Activated T-cell treated with anti-CD3 and anti-CD28 coated beads, Interleukin-2, amount 50 U/mL, for 72 hours (primary cell): ENCODE results near the gene DAZAP1. TPM values are rescaled to one million over a fixed set of nuclear protein-coding genes. Genes with fewer than 3 reads are reported as not detected.

Experiments used
- ATAC-seq, 2 donors: fragments of 150-1000 bp; cut with Tn5 transposase; replicated peaks in 1 of 2; 2 replicates each; pipeline ENCODE4 v1.10.0; 2021; ENCODE audit warnings: moderate library complexity in 2 of 2, mild to moderate bottlenecking in 1 of 2
- DNase-seq, 2 donors: peaks; one replicate each; pipeline ENCODE4 v3.0.0; 2021 to 2022; ENCODE audit warnings: mixed read lengths in 1 of 2
- H3K27ac Mint-ChIP-seq: one replicate; pipeline ENCODE4 v1.8.0; 2022; ENCODE audit warnings: mild to moderate bottlenecking, moderate library complexity, mixed read lengths
- H3K27me3 Mint-ChIP-seq: one replicate; pipeline ENCODE4 v1.8.0; 2022; ENCODE audit warnings: low read depth, mixed read lengths
- H3K36me3 Mint-ChIP-seq, 2 donors: one replicate each; pipeline ENCODE4 v1.8.0; 2022; ENCODE audit warnings: mixed read lengths in 2 of 2, mild to moderate bottlenecking in 1 of 2; ENCODE audit not compliant: insufficient read depth in 2 of 2
- H3K4me1 Mint-ChIP-seq: one replicate; pipeline ENCODE4 v1.8.0; 2022; ENCODE audit warnings: low read depth, mixed read lengths
- H3K4me3 Mint-ChIP-seq, 2 donors: one replicate each; pipeline ENCODE4 v1.8.0; 2022; ENCODE audit warnings: mild to moderate bottlenecking in 2 of 2, mixed read lengths in 2 of 2, moderate library complexity in 2 of 2
- H3K9me3 Mint-ChIP-seq, 2 donors: one replicate each; pipeline ENCODE4 v1.8.0; 2022; ENCODE audit warnings: mixed read lengths in 2 of 2
- total RNA-seq, 2 donors: library from RNA; stranded (reverse); gene quantifications; one replicate each; pipeline ENCODE4 v1.2.3, GENCODE V29; 2022

DAZAP1 gene
- total RNA-seq, 2 donors from 2014 or later = 219 to 252 TPM

DNA sequence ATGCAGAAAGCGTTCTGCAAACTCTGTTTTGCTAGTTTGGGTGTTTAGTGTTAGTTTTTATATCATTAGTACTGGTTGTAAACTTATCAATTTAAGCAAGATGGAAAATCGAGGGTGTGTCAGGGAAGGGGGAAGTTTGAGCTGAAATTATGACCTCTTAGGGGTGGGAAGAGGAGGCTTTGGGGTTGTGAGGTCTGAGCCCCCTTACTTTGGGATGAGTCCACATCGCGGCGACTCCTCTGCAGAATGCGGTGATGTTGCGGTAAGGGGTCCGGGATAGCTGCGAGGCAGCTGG is 24.4 kb upstream of the DAZAP1 start:
- DNase-seq (no peak), ATAC-seq (no peak)
- peaks cover 0 to 2% of the 10 kb centered on the region in 2 donors for H3K9me3 Mint-ChIP-seq
- H3K27ac Mint-ChIP-seq = peak overlapping the region; percentile 100
- H3K4me1 Mint-ChIP-seq = peaks cover 26% of the 10 kb centered on the region
- no peaks in the 10 kb centered on the region for H3K27me3 Mint-ChIP-seq
- H3K4me3 Mint-ChIP-seq = peak overlapping the region; percentile 88 to 95
- peaks cover 0 to 3% of the 10 kb centered on the region in 2 donors for H3K36me3 Mint-ChIP-seq

GRCh38 chr19:1383312-1384084 is 23.9 kb upstream of the DAZAP1 start, which contains the start of gene NDUFS7:
Gene NDUFS7, plus strand, starts transcription at chr19:1383907. Its CDS starts 20 bp downstream, at chr19:1383927.
- peak within 1 kb of the TSS; percentile 100 for H3K27ac Mint-ChIP-seq

GRCh38 chr19:1384085-1384462 is 23.3 kb upstream of the DAZAP1 start:
- ATAC-seq (no peak), DNase-seq (no peak)
- peak overlapping the region; percentile 35 for H3K27ac Mint-ChIP-seq
- no peaks in the 10 kb centered on the region for H3K27me3 Mint-ChIP-seq
- peaks cover 0 to 2% of the 10 kb centered on the region in 2 donors for H3K9me3 Mint-ChIP-seq
- peaks cover 0 to 6% of the 10 kb centered on the region in 2 donors for H3K36me3 Mint-ChIP-seq
- peak overlapping the region; percentile 88 to 95 for H3K4me3 Mint-ChIP-seq
- peaks cover 26% of the 10 kb centered on the region for H3K4me1 Mint-ChIP-seq

More at GRCh38 chr19:1383312-1384084, 23.9 kb upstream of the DAZAP1 start, which contains the start of gene NDUFS7:
- Mint-ChIP-seq H3K27me3 (no peaks in the 10 kb centered on the region), H3K9me3 (peaks cover 0 to 2% of the 10 kb centered on the region in 2 donors), H3K36me3 (peaks cover 0 to 3% of the 10 kb centered on the region in 2 donors), H3K4me1 (peaks cover 26% of the 10 kb centered on the region), H3K4me3 (peak within 1 kb of the TSS; percentile 88 to 95)
- ATAC-seq (peak; percentile 87 to 89), DNase-seq (peak; percentile 92 to 95)

GRCh38 chr19:1384478-1385110 is 22.8 kb upstream of the DAZAP1 start:
- H3K36me3 Mint-ChIP-seq = peaks cover 0 to 8% of the 10 kb centered on the region in 2 donors
- H3K27me3 Mint-ChIP-seq = no peaks in the 10 kb centered on the region
- peaks cover 0 to 2% of the 10 kb centered on the region in 2 donors for H3K9me3 Mint-ChIP-seq
- DNase-seq (no peak), ATAC-seq (no peak)
- peak overlapping the region; percentile 35 for H3K27ac Mint-ChIP-seq
- H3K4me1 Mint-ChIP-seq = peaks cover 26% of the 10 kb centered on the region
- peak overlapping the region; percentile 88 to 95 for H3K4me3 Mint-ChIP-seq

GRCh38 chr19:1385816-1386215 is 21.6 kb upstream of the DAZAP1 start:
- DNase-seq (no peak), ATAC-seq (no peak)
- H3K4me3 Mint-ChIP-seq = no peak overlapping the region

DNA sequence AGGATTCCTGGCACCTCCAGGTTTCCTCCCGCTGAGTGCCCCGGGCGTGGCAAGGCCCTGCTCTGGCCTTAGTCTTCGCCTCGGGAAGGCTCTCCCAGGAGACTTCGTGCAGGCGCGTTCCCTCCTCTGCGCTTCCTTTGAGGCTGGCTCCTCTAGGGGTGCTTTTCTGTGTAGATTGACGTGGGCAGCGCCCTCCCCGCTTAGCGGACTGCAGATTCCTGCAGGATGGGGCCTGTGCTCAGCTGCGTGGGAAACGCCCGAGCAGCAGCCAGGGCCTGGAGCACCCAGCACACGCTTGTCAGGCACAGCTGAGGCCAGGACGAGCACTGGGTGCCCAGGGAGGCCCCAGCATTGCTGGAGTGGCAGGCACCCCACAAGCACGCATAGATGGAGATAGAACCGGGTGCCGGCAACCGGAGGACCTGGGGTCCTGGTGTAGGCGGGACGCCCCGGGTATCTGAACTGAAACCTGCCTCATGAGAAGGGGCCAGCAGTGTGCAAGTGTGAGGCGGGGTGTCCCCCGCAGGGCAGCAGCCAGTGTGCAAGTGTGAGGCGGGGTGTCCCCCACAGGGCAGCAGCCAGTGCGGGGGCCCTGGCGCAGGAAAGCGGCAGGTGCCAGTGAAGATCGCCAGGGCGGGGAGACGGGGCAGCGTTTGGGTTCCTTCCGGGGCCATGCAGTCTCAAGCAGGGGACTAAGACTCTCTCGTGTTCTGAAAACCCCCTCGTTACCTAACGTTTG is 20.3 kb upstream of the DAZAP1 start:
- H3K27ac Mint-ChIP-seq = no peak overlapping the region
- no peak for ATAC-seq
- peaks cover 0 to 2% of the 10 kb centered on the region in 2 donors for H3K9me3 Mint-ChIP-seq
- no peak for DNase-seq
- no peaks in the 10 kb centered on the region for H3K27me3 Mint-ChIP-seq
- H3K36me3 Mint-ChIP-seq = peaks cover 4 to 9% of the 10 kb centered on the region in 2 donors
- H3K4me1 Mint-ChIP-seq = peaks cover 26% of the 10 kb centered on the region
- peak overlapping the region in 1 of 2 donors; percentile 24 for H3K4me3 Mint-ChIP-seq

More at GRCh38 chr19:1385816-1386215, 21.6 kb upstream of the DAZAP1 start:
- peaks cover 0 to 8% of the 10 kb centered on the region in 2 donors for H3K36me3 Mint-ChIP-seq
- peaks cover 0 to 2% of the 10 kb centered on the region in 2 donors for H3K9me3 Mint-ChIP-seq
- no peak overlapping the region for H3K27ac Mint-ChIP-seq
- peaks cover 26% of the 10 kb centered on the region for H3K4me1 Mint-ChIP-seq
- H3K27me3 Mint-ChIP-seq = no peaks in the 10 kb centered on the region

DNA sequence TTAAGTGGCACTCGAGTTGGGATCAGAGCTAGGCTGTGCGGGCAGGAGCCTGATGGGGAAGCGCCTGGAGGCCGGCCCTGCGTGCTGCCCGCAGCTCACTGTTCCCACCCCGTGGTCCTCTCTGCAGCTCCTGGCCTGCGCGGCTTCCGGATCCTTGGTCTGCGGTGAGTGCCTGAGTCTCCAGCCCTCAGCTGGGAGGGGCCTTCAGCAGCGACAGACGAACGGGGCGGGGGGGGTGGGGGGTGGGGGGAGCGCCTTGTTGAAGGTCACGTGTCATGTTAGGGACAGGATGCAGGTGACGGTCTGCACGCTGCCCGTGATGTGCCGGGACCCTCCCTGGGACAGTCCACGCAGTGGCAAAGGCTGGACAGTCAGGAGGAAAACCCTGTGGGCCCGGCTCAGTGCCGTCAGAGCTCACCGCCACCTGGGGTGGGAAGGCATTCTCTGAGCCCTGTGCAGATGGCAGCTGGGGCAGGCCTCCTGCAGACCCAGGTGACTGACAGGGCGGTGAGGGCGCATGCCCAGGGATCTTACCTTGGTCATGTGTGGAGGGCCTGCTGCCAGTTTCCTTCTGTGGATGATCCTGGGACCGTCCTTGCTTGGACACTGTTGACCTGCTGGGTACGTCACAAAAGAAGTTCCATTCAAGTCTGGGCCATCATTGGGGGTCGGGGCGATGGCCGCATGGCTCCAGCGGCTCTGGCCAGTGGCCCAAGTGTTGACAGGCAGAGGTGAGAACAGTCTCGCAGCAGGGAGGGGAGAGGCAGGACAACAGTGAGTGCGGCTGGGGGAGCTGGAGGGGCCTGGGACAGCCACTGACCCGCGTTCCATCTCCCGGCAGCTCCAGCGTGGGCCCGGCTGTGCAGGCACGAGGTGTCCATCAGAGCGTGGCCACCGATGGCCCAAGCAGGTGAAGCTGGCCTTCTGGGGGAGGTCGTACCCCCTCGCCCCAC is 19.4 kb upstream of the DAZAP1 start:
- ATAC-seq = no peak
- Mint-ChIP-seq H3K27me3 (no peaks in the 10 kb centered on the region), H3K27ac (no peak overlapping the region), H3K4me3 (peak overlapping the region in 1 of 2 donors; percentile 20), H3K4me1 (peaks cover 23% of the 10 kb centered on the region), H3K36me3 (peaks cover 4 to 9% of the 10 kb centered on the region in 2 donors), H3K9me3 (peaks cover 0 to 2% of the 10 kb centered on the region in 2 donors)
- no peak for DNase-seq

GRCh38 chr19:1388637-1389026 is 18.8 kb upstream of the DAZAP1 start:
- Mint-ChIP-seq H3K4me1 (peaks cover 17% of the 10 kb centered on the region), H3K36me3 (peaks cover 4 to 6% of the 10 kb centered on the region in 2 donors), H3K4me3 (no peak overlapping the region), H3K27me3 (no peaks in the 10 kb centered on the region), H3K27ac (no peak overlapping the region), H3K9me3 (no peaks in the 10 kb centered on the region)
- DNase-seq = no peak
- no peak for ATAC-seq

DNA sequence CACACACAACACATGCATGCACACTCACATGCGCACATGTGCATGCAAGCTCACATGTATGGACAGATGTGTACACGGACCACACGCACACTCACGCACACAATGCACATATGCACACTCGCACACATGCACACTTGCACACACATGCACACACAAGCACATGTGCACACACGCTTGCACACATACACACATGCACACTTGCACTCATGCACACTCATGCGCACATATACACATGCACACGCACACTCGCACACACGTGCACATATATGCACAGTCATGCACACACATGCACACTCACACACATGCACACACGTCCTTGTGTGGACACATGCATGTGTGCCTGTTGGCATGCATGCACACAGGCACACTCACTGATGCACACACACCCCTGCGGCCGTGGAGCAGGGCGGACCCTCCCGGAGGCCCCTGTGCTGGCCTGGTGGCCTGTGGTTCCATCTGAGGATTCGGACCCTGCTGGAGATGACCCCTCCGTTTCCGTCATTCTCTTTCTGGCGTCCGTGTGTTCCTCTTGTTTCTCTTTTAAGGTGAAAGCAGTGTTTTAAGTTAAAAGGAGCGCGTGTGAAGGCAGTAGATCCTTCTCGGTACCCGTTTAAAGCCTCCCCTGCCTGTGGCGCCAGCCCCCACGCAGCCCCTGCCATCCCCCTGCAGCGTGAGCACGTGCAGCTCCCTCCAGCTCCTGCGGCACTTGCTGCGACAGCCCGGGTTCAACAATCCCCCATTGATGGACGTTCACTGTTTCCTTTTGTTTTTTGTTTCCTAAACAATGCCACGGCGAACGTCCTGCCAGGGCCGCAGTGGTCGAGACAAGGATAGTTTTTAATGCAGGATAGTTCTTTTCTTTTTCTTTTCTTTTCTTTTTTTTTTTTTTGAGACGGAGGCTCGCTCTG is 18.1 kb upstream of the DAZAP1 start:
- Mint-ChIP-seq H3K4me3 (no peak overlapping the region), H3K27ac (no peak overlapping the region), H3K4me1 (peaks cover 16% of the 10 kb centered on the region), H3K36me3 (peaks cover 4 to 6% of the 10 kb centered on the region in 2 donors), H3K9me3 (no peaks in the 10 kb centered on the region), H3K27me3 (no peaks in the 10 kb centered on the region)
- ATAC-seq (no peak), DNase-seq (no peak)

- Mint-ChIP-seq H3K4me1 (peaks cover 9% of the 10 kb centered on the region), H3K4me3 (no peak overlapping the region), H3K27ac (no peak overlapping the region), H3K27me3 (no peaks in the 10 kb centered on the region), H3K36me3 (peaks cover 4 to 6% of the 10 kb centered on the region in 2 donors), H3K9me3 (no peaks in the 10 kb centered on the region)
- ATAC-seq (no peak), DNase-seq (no peak)
These were observed 16.4 kb upstream of the DAZAP1 start for GRCh38 chr19:1390890-1391423.

- no peaks in the 10 kb centered on the region for H3K4me1 Mint-ChIP-seq
- no peak overlapping the region for H3K27ac Mint-ChIP-seq
- H3K36me3 Mint-ChIP-seq = peaks cover 4 to 6% of the 10 kb centered on the region in 2 donors
- H3K4me3 Mint-ChIP-seq = no peak overlapping the region
- no peaks in the 10 kb centered on the region for H3K9me3 Mint-ChIP-seq
- H3K27me3 Mint-ChIP-seq = no peaks in the 10 kb centered on the region
- ATAC-seq = no peak
- no peak for DNase-seq
These were observed 15.0 kb upstream of the DAZAP1 start for GRCh38 chr19:1392407-1392806.
